ENCODE data around the gene GRID1. TPM values are rescaled to one million over a fixed set of nuclear protein-coding genes. Genes with fewer than 3 reads are reported as not detected.

GRID1 gene
- total and polyA plus RNA-seq, 9 of the 15 experiments (the other 6 are each of a cell fraction or from before 2014, with no cell fraction given) = 0.01 to 7.2 (median 1.2) TPM

DNA sequence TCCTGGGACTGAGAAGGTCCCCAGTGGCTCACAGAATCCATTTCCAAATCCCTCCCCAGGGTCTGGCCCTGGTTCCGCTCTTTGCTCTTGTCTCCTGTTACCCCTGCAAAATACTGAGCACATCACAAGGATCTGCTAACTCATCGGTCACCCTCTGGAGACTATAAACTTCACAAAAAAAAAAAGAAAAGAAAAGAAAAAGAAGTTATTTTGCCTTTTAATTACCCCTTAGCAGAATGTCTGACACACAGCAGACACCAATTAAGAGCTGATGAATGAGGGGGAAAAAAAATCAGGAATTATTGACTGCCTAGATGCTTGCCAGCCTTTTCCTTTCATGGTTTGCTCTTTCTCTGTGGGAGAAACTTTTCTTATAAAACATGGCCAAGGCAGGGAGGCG, 578.7 kb downstream of the GRID1 start:
- no peaks in the 10 kb centered on the region for H3K79me2 ChIP-seq (ENCODE audit: control insufficient read depth, insufficient read depth, low read length)
- peaks cover 0 to 3% of the 10 kb centered on the region in 2 experiments; a peak in 1 of 5 replicates for H3K27me3 ChIP-seq (ENCODE audit: control insufficient read depth in 2 of 2, insufficient read depth in 2 of 2, low read length in 2 of 2)
- no peaks in the 10 kb centered on the region for H4K20me1 ChIP-seq (replicated peaks; ENCODE audit: control insufficient read depth, insufficient read depth, low read length)
- BruUV-seq (replicated peaks) = no TSS peak
- FAIRE-seq = no peak
- no peak overlapping the region for H3K27ac ChIP-seq (ENCODE audit: extremely low read depth, low read depth, low read length)
- no peaks in the 10 kb centered on the region for H3K9me1 ChIP-seq (ENCODE audit: control insufficient read depth, insufficient read depth, low read length)
- CTCF ChIA-PET (ENCODE audit: low intra/inter-chr PET ratio) = no interaction called here
- WGBS (ENCODE audit: insufficient coverage, low coverage, missing lambda C conversion rate) = 3% methylated on average over 3 of the region's 3 CpGs
- intact Hi-C loops (cut with micrococcal nuclease) (no loop called here), in situ Hi-C loops (cut with MboI) (no loop called here)
- H2AFZ ChIP-seq (ENCODE audit: low read depth, low read length) = no peak overlapping the region
- H3K4me1 ChIP-seq (replicated peaks in 1 of 2; ENCODE audit: control insufficient read depth in 2 of 2, insufficient read depth in 2 of 2, low read length in 2 of 2) = no peaks in the 10 kb centered on the region
- no peaks in the 10 kb centered on the region for H3K36me3 ChIP-seq (ENCODE audit: control insufficient read depth, insufficient read depth, low read length)
- no peak overlapping the region for H3K4me3 ChIP-seq
- no peak for DNase-seq (ENCODE audit: extremely low read depth in 1 of 4, low spot score in 3 of 4)
- ATAC-seq = no peak
- H3K9me3 ChIP-seq (replicated peaks; ENCODE audit: control insufficient read depth, insufficient read depth, low read depth, low read length) = no peaks in the 10 kb centered on the region
- POLR2A ChIA-PET = no interaction called here
- TF ChIP-seq KLF13 (tag; IDR thresholded peaks at IDR 0.05; ENCODE audit: borderline replicate concordance, low read depth) (no peak), FOXA1 (IDR thresholded peaks at IDR 0.05; ENCODE audit: borderline replicate concordance) (no peak), POLR2B (IDR thresholded peaks at IDR 0.05; ENCODE audit: low read depth, partially characterized antibody) (no peak), ZNF324 (CRISPR knock-in tag; IDR thresholded peaks at IDR 0.05) (no peak), CTBP1 (IDR thresholded peaks at IDR 0.05; ENCODE audit: borderline replicate concordance) (no peak), ZNF551 (CRISPR knock-in tag; IDR thresholded peaks at IDR 0.05) (no peak), MEF2A (IDR thresholded peaks at IDR 0.05; ENCODE audit: control insufficient read depth, low read depth, low read length) (no peak), LCOR (CRISPR knock-in tag; IDR thresholded peaks at IDR 0.05) (no peak), TEAD2 (tag; IDR thresholded peaks at IDR 0.05) (no peak), CBFB (CRISPR knock-in tag; IDR thresholded peaks at IDR 0.05) (no peak), CHD2 (IDR thresholded peaks at IDR 0.05; ENCODE audit: low read depth, low read length) (no peak), SMAD2 (IDR thresholded peaks at IDR 0.05; ENCODE audit: low read depth, low read length) (no peak)
- H3K4me2 ChIP-seq (ENCODE audit: insufficient read depth, low read length) = no peak overlapping the region
- no peak overlapping the region for H3K9ac ChIP-seq (ENCODE audit: insufficient read depth in 1 of 2, low read depth in 2 of 2, low read length in 2 of 2)
